HS-5 (cell line): ENCODE results near the gene ZMIZ1.
A peak's percentile ranks its signal among the peaks of the same experiment; 100 is the strongest.

ENCODE experiments used
- DNase-seq: peaks from one replicate; pipeline ENCODE4 v3.0.0-alpha.2; 2012; ENCODE audit warnings: low read depth

The ZMIZ1 gene

GRCh38 chr10:79140085-79140793 is 71.5 kb downstream of the ZMIZ1 start:
- DNase-seq, result no peak

GRCh38 chr10:79140855-79141254 is 72.1 kb downstream of the ZMIZ1 start:
- DNase-seq, result no peak

GRCh38 chr10:79142064-79142491 is 73.3 kb downstream of the ZMIZ1 start:
- DNase-seq, result no peak

GRCh38 chr10:79142522-79143309 is 74.0 kb downstream of the ZMIZ1 start:
- no peak for DNase-seq

- no peak for DNase-seq
Measured at GRCh38 chr10:79143879-79144278, 75.1 kb downstream of the ZMIZ1 start.

GRCh38 chr10:79144351-79145173 is 75.8 kb downstream of the ZMIZ1 start:
- no peak for DNase-seq

- DNase-seq, result no peak
Measured at GRCh38 chr10:79145174-79145483, 76.4 kb downstream of the ZMIZ1 start.

GRCh38 chr10:79145517-79146470 is 77.0 kb downstream of the ZMIZ1 start:
- DNase-seq, result no peak

- no peak for DNase-seq
Measured at GRCh38 chr10:79146611-79147130, 77.9 kb downstream of the ZMIZ1 start.

- DNase-seq, result no peak
Measured at GRCh38 chr10:79147306-79147705, 78.5 kb downstream of the ZMIZ1 start.

GRCh38 chr10:79147796-79148451 is 79.2 kb downstream of the ZMIZ1 start:
- no peak for DNase-seq

GRCh38 chr10:79148452-79149344 is 79.9 kb downstream of the ZMIZ1 start:
- no peak for DNase-seq

GRCh38 chr10:79149345-79149661 is 80.5 kb downstream of the ZMIZ1 start:
- DNase-seq, result no peak

GRCh38 chr10:79149662-79150443 is 81.1 kb downstream of the ZMIZ1 start:
- peak; percentile 70 for DNase-seq

GRCh38 chr10:79150444-79150754 is 81.6 kb downstream of the ZMIZ1 start:
- DNase-seq, result no peak

- DNase-seq, result no peak
Measured at GRCh38 chr10:79152423-79152817, 83.7 kb downstream of the ZMIZ1 start.

GRCh38 chr10:79153745-79154144 is 85.0 kb downstream of the ZMIZ1 start:
- DNase-seq, result no peak

- no peak for DNase-seq
Measured at GRCh38 chr10:79155301-79156081, 86.7 kb downstream of the ZMIZ1 start.
